HUES48 (cell line): ENCODE data around the gene TUBA8.
"Not testable (repeated sequence)": the region's sequence is repeated elsewhere in the genome, so short reads cannot be mapped to it uniquely, and the experiment has no call there.

Experiments
- H3K27ac ChIP-seq: one replicate; pipeline ENCODE4 v1.7.0; 2013; ENCODE audit warnings: low read depth, low read length, inconsistent platforms
- H3K27me3 ChIP-seq: 2 replicates; pipeline ENCODE4 v1.6.1; 2013; ENCODE audit warnings: mild to moderate bottlenecking, low read length; ENCODE audit not compliant: control insufficient read depth, insufficient read depth
- H3K36me3 ChIP-seq: 2 replicates; pipeline ENCODE4 v1.6.1; 2013; ENCODE audit warnings: low read length; ENCODE audit not compliant: control insufficient read depth, insufficient read depth
- H3K4me1 ChIP-seq: 2 replicates; pipeline ENCODE4 v1.6.1; 2013; ENCODE audit warnings: mild to moderate bottlenecking, low read length; ENCODE audit not compliant: control insufficient read depth, insufficient read depth
- H3K4me3 ChIP-seq: 2 replicates; pipeline ENCODE4 v1.5.1; 2013; ENCODE audit warnings: mild to moderate bottlenecking, low read depth, low read length
- H3K9ac ChIP-seq: 2 replicates; pipeline ENCODE4 v1.6.1; 2013; ENCODE audit warnings: mild to moderate bottlenecking, low read depth, low read length, moderate library complexity
- H3K9me3 ChIP-seq: 2 replicates; pipeline ENCODE4 v1.6.1; 2013; ENCODE audit warnings: low read length; ENCODE audit not compliant: control insufficient read depth, insufficient read depth

TUBA8 gene

DNA sequence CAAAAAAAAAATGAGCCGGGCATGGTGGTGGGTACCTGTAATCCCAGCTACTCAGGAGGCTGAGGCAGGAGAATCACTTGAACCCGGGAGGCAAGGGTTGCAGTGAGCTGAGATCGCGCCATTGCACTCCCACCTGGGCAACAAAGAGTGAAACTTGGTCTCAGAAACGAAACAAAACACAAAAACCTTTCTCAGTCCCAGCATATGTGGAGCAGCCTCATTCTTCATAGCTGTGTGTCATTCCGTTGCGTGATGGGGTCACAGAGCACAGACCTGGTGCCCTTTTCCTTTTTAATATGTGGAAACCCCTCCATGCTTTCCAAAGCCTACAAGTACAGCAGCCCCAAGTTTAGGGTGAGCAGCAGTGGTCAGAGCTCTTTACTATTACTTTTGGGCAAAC, 19.1 kb upstream of the TUBA8 start:
- Histone ChIP-seq H3K27me3 (no peaks in the 10 kb centered on the region), H3K36me3 (peaks cover 48% of the 10 kb centered on the region), H3K9me3 (no peaks in the 10 kb centered on the region), H3K9ac (no peak overlapping the region), H3K4me1 (no peaks in the 10 kb centered on the region), H3K27ac (no peak overlapping the region), H3K4me3 (no peak overlapping the region)

DNA sequence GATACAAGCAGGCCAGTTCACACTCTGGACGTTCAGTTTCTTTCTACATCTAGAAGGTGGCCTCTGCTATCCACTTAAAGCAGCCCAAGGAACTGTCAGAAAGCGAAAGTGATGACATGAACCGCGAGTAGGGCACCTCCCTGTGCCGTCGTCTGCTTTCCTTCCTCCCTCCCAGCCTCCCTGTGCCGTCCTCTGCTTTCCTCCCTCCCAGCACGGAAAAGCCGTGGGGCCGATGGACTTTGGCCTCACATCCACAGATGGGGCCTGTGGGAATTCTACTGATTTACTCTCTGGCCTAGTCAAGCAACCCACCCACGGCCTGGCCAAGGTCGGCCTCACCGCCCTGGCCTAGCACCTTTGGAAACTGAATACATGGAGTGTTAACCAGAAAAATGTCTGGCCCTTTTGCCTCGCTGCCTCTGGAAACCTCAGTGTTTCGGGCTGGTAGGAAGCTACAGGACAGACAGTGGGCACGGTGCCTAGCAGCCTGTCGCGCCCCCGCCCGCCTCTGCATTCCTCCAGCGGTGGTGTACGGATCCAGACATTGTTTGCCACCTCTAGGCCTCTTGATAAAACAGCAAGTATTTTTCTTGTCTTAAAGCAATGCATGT, 18.6 kb upstream of the TUBA8 start:
- no peaks in the 10 kb centered on the region for H3K4me1 ChIP-seq
- no peaks in the 10 kb centered on the region for H3K27me3 ChIP-seq
- no peak overlapping the region for H3K27ac ChIP-seq
- peaks cover 44% of the 10 kb centered on the region for H3K36me3 ChIP-seq
- no peaks in the 10 kb centered on the region for H3K9me3 ChIP-seq
- no peak overlapping the region for H3K9ac ChIP-seq
- no peak overlapping the region for H3K4me3 ChIP-seq

DNA sequence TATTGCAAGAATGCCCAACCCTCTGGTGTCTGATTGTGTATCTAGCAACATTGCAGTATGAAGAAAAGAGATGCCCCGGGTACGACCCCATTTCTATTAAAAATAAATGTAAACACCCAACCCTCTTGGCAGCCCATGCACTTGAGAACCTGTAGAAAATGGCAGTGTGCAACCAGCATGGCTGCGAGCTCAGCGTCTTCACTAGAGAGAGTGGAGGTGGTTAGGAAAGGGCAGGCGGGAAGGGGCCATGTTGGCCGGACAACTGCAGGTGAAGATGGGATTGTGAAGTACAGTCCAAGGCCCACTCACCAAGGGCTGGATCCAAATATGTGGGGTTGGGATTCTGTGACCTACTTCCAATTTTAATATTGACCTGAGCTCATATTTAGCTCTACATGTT, 16.9 kb upstream of the TUBA8 start:
- H3K27ac ChIP-seq: no peak overlapping the region
- H3K4me3 ChIP-seq: no peak overlapping the region
- H3K9me3 ChIP-seq: no peaks in the 10 kb centered on the region
- H3K9ac ChIP-seq: no peak overlapping the region
- peaks cover 28% of the 10 kb centered on the region for H3K36me3 ChIP-seq
- no peaks in the 10 kb centered on the region for H3K4me1 ChIP-seq
- H3K27me3 ChIP-seq: no peaks in the 10 kb centered on the region

DNA sequence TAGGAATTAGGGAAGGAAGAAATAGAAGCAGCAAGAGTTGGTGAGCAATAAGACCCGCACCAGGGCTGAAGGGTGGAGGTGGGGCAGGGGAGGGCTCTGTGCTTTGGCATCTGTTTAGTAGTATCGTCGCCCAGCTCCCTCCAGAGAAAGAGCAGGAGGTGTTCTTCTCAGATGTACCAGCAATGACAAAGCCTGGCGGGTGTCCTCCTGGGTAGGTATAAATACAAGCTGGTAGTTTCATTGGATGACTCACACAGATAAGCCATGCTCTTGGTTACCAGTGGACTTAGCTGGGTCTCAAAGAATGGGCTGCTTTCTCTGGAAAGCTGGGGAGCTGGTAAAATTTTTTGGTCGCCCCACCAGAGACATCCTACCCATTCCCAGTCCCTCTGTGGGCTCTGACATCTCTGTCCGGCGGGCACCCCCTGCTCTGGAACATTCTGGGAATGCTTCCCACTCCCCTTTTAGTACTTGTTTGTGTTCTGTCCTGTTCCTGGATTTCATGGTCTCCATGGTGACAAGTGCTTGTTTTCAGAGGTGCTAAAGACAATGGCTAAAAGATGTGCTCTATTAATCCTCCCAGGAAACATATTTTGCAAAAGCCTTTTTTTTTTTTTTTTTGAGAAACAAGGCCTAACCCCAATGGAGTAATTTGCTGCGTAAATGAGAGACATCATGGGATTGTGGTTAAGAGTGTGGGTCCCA, 15.4 kb upstream of the TUBA8 start:
- no peak overlapping the region for H3K27ac ChIP-seq

DNA sequence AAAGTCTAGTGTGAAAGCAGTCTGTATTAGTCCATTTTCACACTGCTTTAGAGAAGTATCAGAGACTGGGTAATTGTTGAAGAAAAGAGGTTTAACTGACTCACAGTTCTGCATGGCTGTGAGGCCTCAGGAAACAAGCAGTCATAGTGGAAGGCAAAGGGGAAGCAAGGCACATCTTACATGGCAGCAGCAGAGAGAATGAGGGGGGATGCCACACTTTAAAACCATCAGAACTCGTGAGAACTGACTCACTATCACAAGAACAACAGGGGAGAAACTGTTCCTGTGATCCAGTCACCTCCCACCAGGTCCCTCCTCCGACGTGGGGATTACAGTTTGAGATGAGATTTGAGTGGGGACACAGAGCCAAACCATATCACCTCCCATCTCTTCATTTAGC, 13.8 kb upstream of the TUBA8 start:
- H3K9me3 ChIP-seq: no peaks in the 10 kb centered on the region
- no peak overlapping the region for H3K4me3 ChIP-seq
- no peaks in the 10 kb centered on the region for H3K27me3 ChIP-seq
- H3K9ac ChIP-seq: no peak overlapping the region
- H3K27ac ChIP-seq: no peak overlapping the region
- peaks cover 6% of the 10 kb centered on the region; the same call in 1 of the 2 replicates for H3K36me3 ChIP-seq
- no peaks in the 10 kb centered on the region for H3K4me1 ChIP-seq

More for the DNA sequence above, 15.4 kb upstream of the TUBA8 start:
- H3K4me1 ChIP-seq: no peaks in the 10 kb centered on the region
- no peaks in the 10 kb centered on the region for H3K9me3 ChIP-seq
- H3K4me3 ChIP-seq: no peak overlapping the region
- H3K27me3 ChIP-seq: no peaks in the 10 kb centered on the region
- peaks cover 16% of the 10 kb centered on the region; the same call in 1 of the 2 replicates for H3K36me3 ChIP-seq
- no peak overlapping the region for H3K9ac ChIP-seq

DNA sequence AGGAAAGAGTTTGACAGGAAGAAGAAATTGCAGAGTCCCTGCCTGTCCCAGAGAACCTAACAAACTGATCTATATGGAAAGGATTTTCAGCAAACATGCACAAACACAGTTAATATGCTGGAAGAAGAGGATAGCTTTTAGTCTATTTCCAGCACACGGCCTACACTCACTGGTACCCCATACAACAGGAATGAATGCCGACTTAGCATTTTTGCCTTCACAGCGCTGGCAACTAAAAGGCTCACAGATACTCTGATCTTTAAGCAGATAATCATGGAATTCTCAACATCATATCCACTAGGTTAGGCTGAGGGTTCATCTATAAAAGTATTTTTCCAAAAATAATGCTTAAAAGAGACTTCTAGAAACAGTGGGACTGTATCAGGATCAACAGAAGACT, 9.8 kb upstream of the TUBA8 start:
- H3K27ac ChIP-seq: no peak overlapping the region
- H3K36me3 ChIP-seq: no peaks in the 10 kb centered on the region
- H3K4me3 ChIP-seq: no peak overlapping the region
- no peaks in the 10 kb centered on the region for H3K4me1 ChIP-seq
- no peaks in the 10 kb centered on the region for H3K27me3 ChIP-seq
- no peaks in the 10 kb centered on the region for H3K9me3 ChIP-seq
- H3K9ac ChIP-seq: no peak overlapping the region

DNA sequence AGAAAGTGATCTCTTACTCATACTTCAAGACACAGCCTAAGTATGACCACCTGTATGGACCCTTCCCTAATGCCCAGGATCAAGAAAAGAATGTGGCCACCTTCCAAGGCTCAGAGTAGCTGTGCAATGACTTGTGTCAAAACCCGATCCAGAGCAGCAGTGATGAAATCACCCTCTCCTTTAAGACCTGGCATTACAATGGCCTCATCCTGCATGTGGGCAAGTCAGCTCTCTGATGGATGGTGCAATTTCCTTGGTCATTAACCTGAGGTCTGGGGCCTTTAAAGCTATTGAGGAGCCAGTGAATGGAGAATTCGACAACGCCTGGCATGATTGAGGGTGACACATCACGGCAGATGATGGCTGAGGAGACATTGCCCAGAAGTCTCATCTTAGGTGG, 9.1 kb upstream of the TUBA8 start:
- Histone ChIP-seq H3K27ac (no peak overlapping the region), H3K4me3 (no peak overlapping the region), H3K4me1 (no peaks in the 10 kb centered on the region), H3K27me3 (no peaks in the 10 kb centered on the region), H3K9ac (no peak overlapping the region), H3K9me3 (no peaks in the 10 kb centered on the region), H3K36me3 (no peaks in the 10 kb centered on the region)

DNA sequence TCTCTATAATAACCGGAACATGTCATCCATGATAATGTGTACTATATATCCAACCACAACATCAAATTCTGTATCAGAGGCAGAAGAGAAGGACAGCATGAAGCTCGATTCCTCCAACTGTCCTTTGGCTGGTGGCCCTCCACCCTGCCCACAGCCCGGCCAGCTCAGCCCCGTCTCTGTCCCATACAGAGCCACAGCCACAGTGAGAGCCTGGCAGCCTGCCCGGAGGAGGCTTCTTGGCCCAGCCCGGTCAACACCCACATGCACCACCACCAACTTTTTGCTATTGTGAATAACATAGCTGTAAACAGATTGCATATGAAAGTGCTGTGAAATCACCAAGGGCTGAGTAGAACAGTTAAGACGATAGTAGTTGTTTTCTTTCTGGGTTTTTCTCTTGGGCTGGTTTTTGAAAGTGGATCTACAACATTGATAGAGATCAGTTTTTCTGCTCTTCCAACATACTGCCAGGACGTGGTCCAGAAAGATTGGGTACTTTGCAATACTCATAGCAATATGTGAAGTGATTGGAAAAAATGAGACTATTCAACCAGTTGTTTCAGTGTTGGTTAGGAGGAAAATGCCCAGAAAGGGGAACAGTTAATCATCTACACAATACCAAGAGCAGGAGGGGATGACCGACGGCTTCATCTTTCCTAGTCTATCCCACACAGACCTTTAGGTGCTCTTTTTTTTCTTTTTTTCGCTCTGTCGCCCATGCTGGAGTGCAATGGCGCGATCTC, 6.9 kb upstream of the TUBA8 start:
- Histone ChIP-seq H3K27me3 (no peaks in the 10 kb centered on the region), H3K27ac (no peak overlapping the region), H3K9ac (no peak overlapping the region), H3K9me3 (0 out of 2 replicates have a peak, but pooled peaks cover 4% of the 10 kb centered on the region), H3K36me3 (no peaks in the 10 kb centered on the region), H3K4me1 (no peaks in the 10 kb centered on the region), H3K4me3 (no peak overlapping the region)

DNA sequence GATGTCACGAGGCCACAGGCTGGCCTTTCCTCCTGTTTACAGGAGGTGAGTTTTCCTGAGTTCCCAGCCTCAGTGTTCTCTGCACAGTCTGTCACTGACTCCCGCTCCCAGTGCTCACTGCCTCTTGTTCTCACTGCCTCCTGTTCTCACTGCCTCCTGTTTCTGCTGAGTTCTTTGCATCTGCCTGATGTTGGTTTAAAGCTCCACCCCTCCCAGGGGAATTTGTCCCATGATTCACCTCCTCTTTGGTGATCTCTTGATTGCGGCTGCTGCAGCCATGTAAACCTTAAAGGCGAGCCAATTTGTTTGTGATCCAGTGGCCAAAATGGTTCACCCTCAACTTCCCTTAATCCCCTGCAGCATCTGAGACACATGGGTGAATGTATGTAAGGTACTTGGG, 6.0 kb upstream of the TUBA8 start:
- H3K4me1 ChIP-seq: no peaks in the 10 kb centered on the region
- no peaks in the 10 kb centered on the region for H3K36me3 ChIP-seq
- H3K4me3 ChIP-seq: no peak overlapping the region
- peaks cover 5% of the 10 kb centered on the region for H3K27me3 ChIP-seq
- H3K9ac ChIP-seq: no peak overlapping the region
- H3K27ac ChIP-seq: no peak overlapping the region
- 0 out of 2 replicates have a peak, but pooled peaks cover 4% of the 10 kb centered on the region for H3K9me3 ChIP-seq

DNA sequence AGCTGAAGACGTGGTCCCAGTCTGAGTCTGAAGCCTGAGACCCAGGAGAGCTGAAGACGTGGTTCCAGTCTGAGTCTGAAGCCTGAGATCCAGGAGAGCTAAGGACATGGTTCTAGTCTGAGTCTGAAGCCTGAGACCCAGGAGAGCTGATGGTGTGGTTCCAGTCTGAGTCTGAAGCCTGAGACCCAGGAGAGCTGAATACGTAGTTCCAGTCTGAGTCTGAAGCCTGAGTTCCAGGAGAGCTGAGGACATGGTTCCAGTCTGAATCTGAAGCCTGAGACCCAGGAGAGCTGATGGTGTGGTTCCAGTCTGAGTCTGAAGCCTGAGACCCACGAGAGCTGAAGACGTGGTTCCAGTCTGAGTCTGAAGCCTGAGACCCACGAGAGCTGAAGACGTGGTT, 4.6 kb upstream of the TUBA8 start:
- peaks cover 19% of the 10 kb centered on the region for H3K27me3 ChIP-seq
- not testable (repeated sequence) for H3K9me3 ChIP-seq, H3K27ac ChIP-seq, H3K4me3 ChIP-seq, H3K9ac ChIP-seq, H3K36me3 ChIP-seq, H3K4me1 ChIP-seq
